ENCODE data around the gene SAMSN1. TPM values are rescaled to one million over a fixed set of nuclear protein-coding genes. Genes with fewer than 3 reads are reported as not detected.

The SAMSN1 gene
- total and polyA plus RNA-seq, 9 of the 15 experiments (the other 6 are each of a cell fraction or from before 2014, with no cell fraction given), result 101 to 223 (median 159) TPM

- peaks cover 6 to 9% of the 10 kb centered on the region in 2 experiments; a peak in 3 of 5 replicates for H3K4me1 ChIP-seq (replicated peaks in 1 of 2; ENCODE audit: control insufficient read depth in 2 of 2, insufficient read depth in 2 of 2, low read length in 2 of 2)
- no peaks in the 10 kb centered on the region for H3K9me1 ChIP-seq (ENCODE audit: control insufficient read depth, insufficient read depth, low read length)
- DNase-seq (ENCODE audit: extremely low read depth in 1 of 4, low spot score in 3 of 4) (no peak), FAIRE-seq (no peak), ATAC-seq (no peak)
- no peak overlapping the region for H3K4me3 ChIP-seq
- 71% methylated on average over 2 of the region's 2 CpGs for WGBS (ENCODE audit: insufficient coverage, low coverage, missing lambda C conversion rate)
- BruUV-seq (replicated peaks), result no TSS peak
- CTCF ChIA-PET (ENCODE audit: low intra/inter-chr PET ratio), result no interaction called here
- H3K79me2 ChIP-seq (ENCODE audit: control insufficient read depth, insufficient read depth, low read length), result peaks cover 72% of the 10 kb centered on the region
- TF ChIP-seq JUN (IDR thresholded peaks at IDR 0.05; ENCODE audit: borderline replicate concordance, low read depth, low read length) (no peak), JUN (CRISPR knock-in tag; IDR thresholded peaks at IDR 0.05; ENCODE audit: borderline replicate concordance) (no peak), MYC (IDR thresholded peaks at IDR 0.05; ENCODE audit: low read depth, low read length) (no peak), MYC (CRISPR knock-in tag; IDR thresholded peaks at IDR 0.05; ENCODE audit: borderline replicate concordance, low read depth) (no peak), MXI1 (IDR thresholded peaks at IDR 0.05; ENCODE audit: low read depth, low read length) (no peak), SMC3 (conservative IDR thresholded peaks at IDR 0.05; ENCODE audit: insufficient read depth, low read depth, low read length) (no peak), SAP30 (IDR thresholded peaks at IDR 0.05; ENCODE audit: borderline replicate concordance, insufficient read depth, low read depth, low read length, poor library complexity, severe bottlenecking) (no peak), GMEB1 (CRISPR knock-in tag; IDR thresholded peaks at IDR 0.05) (no peak), POLR2B (IDR thresholded peaks at IDR 0.05; ENCODE audit: low read depth, partially characterized antibody) (no peak), ZNF75A (CRISPR knock-in tag; IDR thresholded peaks at IDR 0.05) (no peak), POLR2AphosphoS5 (IDR thresholded peaks at IDR 0.05; ENCODE audit: control insufficient read depth, insufficient read depth, low read depth, low read length) (no peak), KLF16 (IDR thresholded peaks at IDR 0.05) (no peak)
- in situ Hi-C loops (cut with MboI) (no loop called here), intact Hi-C loops (cut with micrococcal nuclease) (no loop called here)
- no peak overlapping the region for H3K4me2 ChIP-seq (ENCODE audit: insufficient read depth, low read length)
- H4K20me1 ChIP-seq (replicated peaks; ENCODE audit: control insufficient read depth, insufficient read depth, low read length), result no peaks in the 10 kb centered on the region
- no peaks in the 10 kb centered on the region for H3K9me3 ChIP-seq (replicated peaks; ENCODE audit: control insufficient read depth, insufficient read depth, low read depth, low read length)
- H3K36me3 ChIP-seq (ENCODE audit: control insufficient read depth, insufficient read depth, low read length), result peaks cover 99% of the 10 kb centered on the region
- POLR2A ChIA-PET, result no interaction called here
- no peak overlapping the region for H2AFZ ChIP-seq (ENCODE audit: low read depth, low read length)
- H3K27me3 ChIP-seq (ENCODE audit: control insufficient read depth in 2 of 2, insufficient read depth in 2 of 2, low read length in 2 of 2), result no peaks in the 10 kb centered on the region
- H3K9ac ChIP-seq (ENCODE audit: insufficient read depth in 1 of 2, low read depth in 2 of 2, low read length in 2 of 2), result no peak overlapping the region
- H3K27ac ChIP-seq (ENCODE audit: extremely low read depth, low read depth, low read length), result no peak overlapping the region
Observed at GRCh38 chr21:14497825-14498224, 48.3 kb downstream of the SAMSN1 start.

Measured in K562 (cell line).